H1 (cell line): ENCODE data around the gene SPI1.

Experiments used
- CEBPB ChIP-seq: IDR thresholded peaks from 2 replicates; pipeline ENCODE4 v1.6.1; 2012; ENCODE audit warnings: low read depth, low read length
- GABPA ChIP-seq: IDR thresholded peaks from 2 replicates; pipeline ENCODE4 v1.6.1; 2011; ENCODE audit warnings: mild to moderate bottlenecking, low read length, moderate library complexity, borderline replicate concordance; ENCODE audit not compliant: insufficient read depth
- JUND ChIP-seq: IDR thresholded peaks from 2 replicates; pipeline ENCODE4 v1.6.1; 2011; ENCODE audit warnings: mild to moderate bottlenecking, improper control_type of control experiment, low read length
- PHF8 ChIP-seq: fragments of 200-600 bp; sonication (generic); conservative IDR thresholded peaks from 2 replicates; pipeline ENCODE4 v1.7.1; 2012; ENCODE audit warnings: low read depth, mild to moderate bottlenecking, inconsistent platforms, low read length, moderate library complexity

GRCh38 chr11:47318166-47318565 is 60.2 kb downstream of the SPI1 start:
- TF ChIP-seq CEBPB (no peak), PHF8 (no peak), JUND (no peak), GABPA (no peak)
